ENCODE measurements around the gene ZGLP1. TPM values are rescaled to one million over a fixed set of nuclear protein-coding genes. Genes with fewer than 3 reads are reported as not detected.

The ZGLP1 gene
- total RNA-seq, result 1 to 10 TPM in 1 of 2 donors, not detected in 1; 5.3 TPM

- no peak for TF ChIP-seq CTCF (IDR thresholded peaks at IDR 0.05)
- Histone ChIP-seq H3K36me3 (peaks cover 8% of the 10 kb centered on the region), H3K9me3 (no peaks in the 10 kb centered on the region), H3K27me3 (replicated peaks; ENCODE audit: insufficient read depth) (no peaks in the 10 kb centered on the region), H3K27ac (no peak within 1 kb of the TSS), H3K4me1 (ENCODE audit: control insufficient read depth in 1 of 2, low read depth in 2 of 2) (no peaks in the 10 kb centered on the region), H3K4me3 (no peak within 1 kb of the TSS)
- no peak for ATAC-seq (ENCODE audit: insufficient number of reproducible peaks, low FRiP score, low read depth)
- no peak for DNase-seq (ENCODE audit: low spot score)
These were observed at the start of gene ZGLP1 for GRCh38 chr19:10309423-10309822. TSS of gene ZGLP1 (minus strand) at chr19:10309815.

GRCh38 chr19:10356431-10356830 is 46.8 kb upstream of the ZGLP1 start:
- peaks cover 45% of the 10 kb centered on the region for H3K36me3 ChIP-seq
- H3K9me3 ChIP-seq, result no peaks in the 10 kb centered on the region
- TF ChIP-seq CTCF (IDR thresholded peaks at IDR 0.05), result no peak
- ATAC-seq (ENCODE audit: insufficient number of reproducible peaks, low FRiP score, low read depth) (no peak), DNase-seq (ENCODE audit: low spot score) (no peak)
- no peaks in the 10 kb centered on the region for H3K4me1 ChIP-seq (ENCODE audit: control insufficient read depth in 1 of 2, low read depth in 2 of 2)
- no peak overlapping the region for H3K27ac ChIP-seq
- no peak overlapping the region for H3K4me3 ChIP-seq
- H3K27me3 ChIP-seq (replicated peaks; ENCODE audit: insufficient read depth), result no peaks in the 10 kb centered on the region

- Histone ChIP-seq H3K4me3 (no peak overlapping the region), H3K27me3 (replicated peaks; ENCODE audit: insufficient read depth) (no peaks in the 10 kb centered on the region), H3K4me1 (ENCODE audit: control insufficient read depth in 1 of 2, low read depth in 2 of 2) (no peaks in the 10 kb centered on the region), H3K9me3 (no peaks in the 10 kb centered on the region), H3K36me3 (peaks cover 49% of the 10 kb centered on the region), H3K27ac (no peak overlapping the region)
- DNase-seq (ENCODE audit: low spot score) (no peak), ATAC-seq (ENCODE audit: insufficient number of reproducible peaks, low FRiP score, low read depth) (no peak)
- no peak for TF ChIP-seq CTCF (IDR thresholded peaks at IDR 0.05)
These were observed 44.3 kb upstream of the ZGLP1 start for GRCh38 chr19:10353793-10354391.

GRCh38 chr19:10352764-10353671 is 43.4 kb upstream of the ZGLP1 start:
- DNase-seq (ENCODE audit: low spot score), result no peak
- no peak for TF ChIP-seq CTCF (IDR thresholded peaks at IDR 0.05)

GRCh38 chr19:10346509-10346908 is 36.9 kb upstream of the ZGLP1 start:
- Histone ChIP-seq H3K36me3 (peaks cover 11% of the 10 kb centered on the region), H3K4me3 (no peak overlapping the region), H3K9me3 (no peaks in the 10 kb centered on the region), H3K4me1 (ENCODE audit: control insufficient read depth in 1 of 2, low read depth in 2 of 2) (no peaks in the 10 kb centered on the region), H3K27ac (no peak overlapping the region), H3K27me3 (replicated peaks; ENCODE audit: insufficient read depth) (no peaks in the 10 kb centered on the region)
- DNase-seq (ENCODE audit: low spot score), result no peak
- TF ChIP-seq CTCF (IDR thresholded peaks at IDR 0.05), result no peak
- ATAC-seq (ENCODE audit: insufficient number of reproducible peaks, low FRiP score, low read depth), result no peak

More at GRCh38 chr19:10352764-10353671, 43.4 kb upstream of the ZGLP1 start:
- H3K27ac ChIP-seq, result no peak overlapping the region
- peaks cover 42% of the 10 kb centered on the region for H3K36me3 ChIP-seq
- no peak overlapping the region for H3K4me3 ChIP-seq
- H3K4me1 ChIP-seq (ENCODE audit: control insufficient read depth in 1 of 2, low read depth in 2 of 2), result no peaks in the 10 kb centered on the region
- no peaks in the 10 kb centered on the region for H3K27me3 ChIP-seq (replicated peaks; ENCODE audit: insufficient read depth)
- ATAC-seq (ENCODE audit: insufficient number of reproducible peaks, low FRiP score, low read depth), result no peak
- no peaks in the 10 kb centered on the region for H3K9me3 ChIP-seq

All from thoracic aorta (tissue), 2 donors.